H9 (cell line): ENCODE measurements around the gene ZNF335. TPM values are rescaled to one million over a fixed set of nuclear protein-coding genes. Genes with fewer than 3 reads are reported as not detected.

Experiments used
- DNase-seq: peaks from one replicate; pipeline ENCODE4 v3.0.0-alpha.2; 2017
- H2AFZ ChIP-seq: one replicate; pipeline ENCODE4 v1.6.1; 2013; ENCODE audit warnings: mild to moderate bottlenecking, low read length, control low read depth, moderate library complexity
- H2AK5ac ChIP-seq: 2 replicates; pipeline ENCODE4 v1.6.1; 2013; ENCODE audit warnings: low read length, control low read depth, mixed read lengths; ENCODE audit not compliant: insufficient read length
- H2BK120ac ChIP-seq: one replicate; pipeline ENCODE4 v1.6.1; 2013; ENCODE audit warnings: low read depth, mild to moderate bottlenecking, low read length, control low read depth, inconsistent platforms; ENCODE audit not compliant: poor library complexity, severe bottlenecking
- H2BK12ac ChIP-seq: 2 replicates; pipeline ENCODE4 v1.6.1; 2013; ENCODE audit warnings: low read length, control low read depth, mixed read lengths, low read depth; ENCODE audit not compliant: insufficient read length
- H2BK15ac ChIP-seq: 2 replicates; pipeline ENCODE4 v1.6.1; 2013; ENCODE audit warnings: low read depth, low read length, control low read depth
- H2BK20ac ChIP-seq: one replicate; pipeline ENCODE4 v1.6.1; 2013; ENCODE audit warnings: low read depth, mild to moderate bottlenecking, low read length, control low read depth, inconsistent platforms; ENCODE audit not compliant: poor library complexity, severe bottlenecking
- H2BK5ac ChIP-seq: 2 replicates; pipeline ENCODE4 v1.6.1; 2013; ENCODE audit warnings: low read length, control low read depth, mixed read lengths; ENCODE audit not compliant: insufficient read length
- H3K14ac ChIP-seq: 2 replicates; pipeline ENCODE4 v1.6.1; 2013; ENCODE audit warnings: low read length, control low read depth; ENCODE audit not compliant: insufficient read depth
- H3K18ac ChIP-seq: 2 replicates; pipeline ENCODE4 v1.6.1; 2013; ENCODE audit warnings: low read depth, mild to moderate bottlenecking, mixed read lengths, low read length, control low read depth; ENCODE audit not compliant: insufficient read length
- H3K23ac ChIP-seq: 2 replicates; pipeline ENCODE4 v1.6.1; 2013; ENCODE audit warnings: low read length, control low read depth, mixed read lengths, low read depth; ENCODE audit not compliant: insufficient read length
- H3K23me2 ChIP-seq: 2 replicates; pipeline ENCODE4 v1.6.1; 2013; ENCODE audit warnings: low read depth, mild to moderate bottlenecking, mixed read lengths, low read length, control low read depth; ENCODE audit not compliant: insufficient read length, poor library complexity, severe bottlenecking
- H3K27ac ChIP-seq: 2 replicates; pipeline ENCODE4 v1.5.1; 2013; ENCODE audit warnings: low read length, control low read depth, mixed read lengths, low read depth; ENCODE audit not compliant: insufficient read length
- H3K27me3 ChIP-seq: 2 replicates; pipeline ENCODE4 v1.6.1; 2013; ENCODE audit warnings: low read length, control low read depth, inconsistent platforms; ENCODE audit not compliant: insufficient read depth
- H3K4ac ChIP-seq: 2 replicates; pipeline ENCODE4 v1.6.1; 2013; ENCODE audit warnings: low read depth, mild to moderate bottlenecking, control low read depth, inconsistent platforms, low read length, moderate library complexity
- H3K4me1 ChIP-seq: 2 replicates; pipeline ENCODE4 v1.6.1; 2013; ENCODE audit warnings: low read length, control low read depth, inconsistent platforms; ENCODE audit not compliant: insufficient read depth
- H3K4me2 ChIP-seq: 2 replicates; pipeline ENCODE4 v1.6.1; 2013; ENCODE audit warnings: low read length, control low read depth, mixed read lengths; ENCODE audit not compliant: insufficient read length, insufficient read depth
- H3K56ac ChIP-seq: 2 replicates; pipeline ENCODE4 v1.6.1; 2013; ENCODE audit warnings: low read depth, mild to moderate bottlenecking, mixed read lengths, low read length, control low read depth; ENCODE audit not compliant: insufficient read length
- H3K79me1 ChIP-seq: 2 replicates; pipeline ENCODE4 v1.6.1; 2013; ENCODE audit warnings: low read depth, mild to moderate bottlenecking, moderate library complexity, low read length, control low read depth, inconsistent platforms; ENCODE audit not compliant: insufficient read depth, poor library complexity, severe bottlenecking
- H3K79me2 ChIP-seq: 2 replicates; pipeline ENCODE4 v1.6.1; 2013; ENCODE audit warnings: low read length, control low read depth, inconsistent platforms; ENCODE audit not compliant: insufficient read depth
- H3K9ac ChIP-seq: 2 replicates; pipeline ENCODE4 v1.6.1; 2013; ENCODE audit warnings: low read length, control low read depth, mixed read lengths; ENCODE audit not compliant: insufficient read length; ENCODE audit errors: extremely low read depth
- H3K9me3 ChIP-seq: one replicate; pipeline ENCODE4 v1.6.1; 2013; ENCODE audit warnings: low read depth, low read length, inconsistent platforms; ENCODE audit not compliant: control insufficient read depth
- H3T11ph ChIP-seq: one replicate; pipeline ENCODE4 v1.6.1; 2013; ENCODE audit warnings: mild to moderate bottlenecking, low read length, control low read depth, inconsistent platforms
- H4K20me1 ChIP-seq: one replicate; pipeline ENCODE4 v1.6.1; 2013; ENCODE audit not compliant: control insufficient read depth, insufficient read length, insufficient read depth
- H4K5ac ChIP-seq: 2 replicates; pipeline ENCODE4 v1.6.1; 2013; ENCODE audit warnings: low read depth, mild to moderate bottlenecking, mixed read lengths, low read length, control low read depth; ENCODE audit not compliant: insufficient read length
- H4K8ac ChIP-seq: replicated peaks from 2 replicates; pipeline ENCODE4 v1.6.1; 2013; ENCODE audit warnings: low read length, control low read depth, mixed read lengths, low read depth; ENCODE audit not compliant: insufficient read length
- H4K91ac ChIP-seq: 2 replicates; pipeline ENCODE4 v1.6.1; 2013; ENCODE audit warnings: low read depth, mild to moderate bottlenecking, moderate library complexity, mixed read lengths, low read length, control low read depth; ENCODE audit not compliant: insufficient read length
- H3K27ac Mint-ChIP-seq, 3 experiments: 2 replicates in 2 of 3; 3 replicates in 1 of 3; pipeline ENCODE4 v1.8.0; 2020 to 2021; ENCODE audit warnings: mixed read lengths in 3 of 3, mild to moderate bottlenecking in 1 of 3, moderate library complexity in 1 of 3
- H3K27me3 Mint-ChIP-seq: 2 replicates; pipeline ENCODE4 v1.8.0; 2021; ENCODE audit warnings: low read depth, mild to moderate bottlenecking, moderate library complexity, mixed read lengths
- H3K36me3 Mint-ChIP-seq, 3 experiments: 2 replicates in 2 of 3; 3 replicates in 1 of 3; pipeline ENCODE4 v1.8.0; 2020 to 2021; ENCODE audit warnings: low read depth in 3 of 3, mixed read lengths in 3 of 3; ENCODE audit not compliant: insufficient read depth in 1 of 3
- H3K4me1 Mint-ChIP-seq, 2 experiments: 2 replicates each; pipeline ENCODE4 v1.8.0; 2020; ENCODE audit warnings: mixed read lengths in 2 of 2
- H3K4me3 Mint-ChIP-seq, 2 experiments: 2 replicates in 1 of 2; 3 replicates in 1 of 2; pipeline ENCODE4 v1.8.0; 2020 to 2021; ENCODE audit warnings: mild to moderate bottlenecking in 2 of 2, mixed read lengths in 2 of 2, moderate library complexity in 1 of 2
- H3K9me3 Mint-ChIP-seq, 2 experiments: 2 replicates in 1 of 2; 3 replicates in 1 of 2; pipeline ENCODE4 v1.8.0; 2020; ENCODE audit warnings: mild to moderate bottlenecking in 2 of 2, mixed read lengths in 2 of 2, moderate library complexity in 1 of 2
- CTCF ChIP-seq: fragments of 200-600 bp; sonication (generic); conservative IDR thresholded peaks from 3 replicates; pipeline ENCODE4 v1.8.0; 2021; ENCODE audit warnings: antibody characterized with exemption, mild to moderate bottlenecking
- WGBS: extraction: QIAGEN DNeasy Blood & Tissue Kit; methylation state at CpG from one replicate; pipeline ENCODE4 v1.1.7; 2013; ENCODE audit warnings: missing lambda C conversion rate, low lambda C conversion rate, mixed read lengths; ENCODE audit not compliant: insufficient read length; ENCODE audit errors: extremely low coverage; 5-methylcytosine and 5-hydroxymethylcytosine counted together
- total RNA-seq: library from RNA; stranded (reverse); gene quantifications from 2 replicates; pipeline ENCODE4 v1.2.1, GENCODE V29; 2021

ZNF335 gene
- total RNA-seq, 1 experiment from 2014 or later = 21.1 TPM

- Mint-ChIP-seq H3K27me3 (no peaks in the 10 kb centered on the region; the same call in 1 of the 2 replicates), H3K27ac (peak overlapping the region in 1 of 3 experiments; percentile 14; a peak in 2 of 7 replicates), H3K9me3 (no peaks in the 10 kb centered on the region), H3K4me3 (peak overlapping the region in 1 of 2 experiments; percentile 67; a peak in 2 of 5 replicates), H3K4me1 (peaks cover 29 to 39% of the 10 kb centered on the region in 2 experiments), H3K36me3 (no peaks in the 10 kb centered on the region)
- Histone ChIP-seq H3K18ac (no peak overlapping the region), H3K14ac (no peak overlapping the region), H3K56ac (no peak overlapping the region), H3K4ac (no peak overlapping the region), H4K8ac (no peak overlapping the region), H4K5ac (no peak overlapping the region), H2BK12ac (no peak overlapping the region), H3T11ph (no peak overlapping the region), H4K91ac (no peak overlapping the region), H2BK15ac (no peak overlapping the region), H2BK20ac (no peak overlapping the region), H3K23me2 (no peaks in the 10 kb centered on the region), H2AFZ (no peak overlapping the region), H3K27ac (no peak overlapping the region), H3K9ac (no peak overlapping the region), H3K79me2 (no peaks in the 10 kb centered on the region), H4K20me1 (no peaks in the 10 kb centered on the region), H3K23ac (no peak overlapping the region), H2AK5ac (no peak overlapping the region), H3K4me1 (peaks cover 5% of the 10 kb centered on the region; the same call in 1 of the 2 replicates), H2BK5ac (no peak overlapping the region), H3K4me2 (no peak overlapping the region), H3K79me1 (no peaks in the 10 kb centered on the region), H2BK120ac (no peak overlapping the region), H3K27me3 (no peaks in the 10 kb centered on the region), H3K9me3 (no peaks in the 10 kb centered on the region)
- no peak for DNase-seq
- TF ChIP-seq CTCF = no peak
- WGBS = no CpG with 5 or more reads among the region's 16 CpGs
Measured at GRCh38 chr20:46000262-46000996, 28.4 kb upstream of the ZNF335 start.
